Effector memory CD4-positive, alpha-beta T cell (primary cell): ENCODE results near the gene MAGI1.

Experiments
- DNase-seq, 3 donors: peaks; one replicate each; pipeline ENCODE4 v3.0.0-alpha.2; 2020
- H3K27ac ChIP-seq: 2 replicates; pipeline ENCODE4 v1.7.0; 2013; ENCODE audit warnings: mild to moderate bottlenecking, low read length, moderate library complexity; ENCODE audit not compliant: insufficient read depth, poor library complexity, severe bottlenecking
- H3K27me3 ChIP-seq: replicated peaks from 2 replicates; pipeline ENCODE4 v1.7.0; 2013; ENCODE audit warnings: mild to moderate bottlenecking, low read length; ENCODE audit not compliant: insufficient read depth, control insufficient read depth, poor library complexity, severe bottlenecking
- H3K36me3 ChIP-seq: 2 replicates; pipeline ENCODE4 v1.7.0; 2013; ENCODE audit warnings: mild to moderate bottlenecking, low read length, moderate library complexity; ENCODE audit not compliant: control insufficient read depth, insufficient read depth
- H3K4me1 ChIP-seq: 2 replicates; pipeline ENCODE4 v1.7.0; 2013; ENCODE audit warnings: low read length, mild to moderate bottlenecking; ENCODE audit not compliant: control insufficient read depth, insufficient read depth, poor library complexity, severe bottlenecking
- H3K4me3 ChIP-seq: 2 replicates; pipeline ENCODE4 v1.7.0; 2013; ENCODE audit warnings: low read length, low read depth, mild to moderate bottlenecking; ENCODE audit not compliant: insufficient read depth, poor library complexity, severe bottlenecking
- H3K9me3 ChIP-seq: 2 replicates; pipeline ENCODE4 v1.7.0; 2013; ENCODE audit warnings: mild to moderate bottlenecking, low read length, moderate library complexity; ENCODE audit not compliant: control insufficient read depth

Gene MAGI1

GRCh38 chr3:65650247-65650646 is 388.5 kb downstream of the MAGI1 start:
- H3K27ac ChIP-seq = no peak overlapping the region
- H3K9me3 ChIP-seq = no peaks in the 10 kb centered on the region

GRCh38 chr3:65647369-65647768 is 391.3 kb downstream of the MAGI1 start:
- Histone ChIP-seq H3K4me1 (no peaks in the 10 kb centered on the region), H3K27ac (no peak overlapping the region), H3K4me3 (no peak overlapping the region), H3K9me3 (no peaks in the 10 kb centered on the region), H3K36me3 (no peaks in the 10 kb centered on the region), H3K27me3 (no peaks in the 10 kb centered on the region)
- DNase-seq = no peak

More at GRCh38 chr3:65650247-65650646, 388.5 kb downstream of the MAGI1 start:
- no peak overlapping the region for H3K4me3 ChIP-seq
- H3K36me3 ChIP-seq = no peaks in the 10 kb centered on the region
- no peak for DNase-seq
- H3K4me1 ChIP-seq = no peaks in the 10 kb centered on the region
- H3K27me3 ChIP-seq = no peaks in the 10 kb centered on the region

GRCh38 chr3:65642883-65643282 is 395.8 kb downstream of the MAGI1 start:
- Histone ChIP-seq H3K27me3 (no peaks in the 10 kb centered on the region), H3K9me3 (no peaks in the 10 kb centered on the region), H3K4me1 (no peaks in the 10 kb centered on the region), H3K4me3 (no peak overlapping the region), H3K27ac (no peak overlapping the region), H3K36me3 (no peaks in the 10 kb centered on the region)
- DNase-seq = no peak

- H3K27me3 ChIP-seq = no peaks in the 10 kb centered on the region
- no peaks in the 10 kb centered on the region for H3K4me1 ChIP-seq
- H3K4me3 ChIP-seq = no peak overlapping the region
- H3K9me3 ChIP-seq = no peaks in the 10 kb centered on the region
- no peak overlapping the region for H3K27ac ChIP-seq
- no peaks in the 10 kb centered on the region for H3K36me3 ChIP-seq
- no peak for DNase-seq
These were observed 396.9 kb downstream of the MAGI1 start for GRCh38 chr3:65641777-65642176.

GRCh38 chr3:65641045-65641444 is 397.7 kb downstream of the MAGI1 start:
- no peak overlapping the region for H3K4me3 ChIP-seq
- H3K27me3 ChIP-seq = no peaks in the 10 kb centered on the region
- H3K4me1 ChIP-seq = no peaks in the 10 kb centered on the region
- DNase-seq = no peak
- no peaks in the 10 kb centered on the region for H3K36me3 ChIP-seq
- no peaks in the 10 kb centered on the region for H3K9me3 ChIP-seq
- no peak overlapping the region for H3K27ac ChIP-seq

- H3K27ac ChIP-seq = no peak overlapping the region
These were observed 399.3 kb downstream of the MAGI1 start for GRCh38 chr3:65639444-65639843.

GRCh38 chr3:65638301-65638700 is 400.4 kb downstream of the MAGI1 start:
- no peak for DNase-seq
- Histone ChIP-seq H3K36me3 (no peaks in the 10 kb centered on the region), H3K27ac (no peak overlapping the region), H3K4me3 (no peak overlapping the region), H3K9me3 (no peaks in the 10 kb centered on the region), H3K4me1 (no peaks in the 10 kb centered on the region), H3K27me3 (no peaks in the 10 kb centered on the region)

More at GRCh38 chr3:65639444-65639843, 399.3 kb downstream of the MAGI1 start:
- Histone ChIP-seq H3K4me1 (no peaks in the 10 kb centered on the region), H3K4me3 (no peak overlapping the region), H3K9me3 (no peaks in the 10 kb centered on the region), H3K36me3 (no peaks in the 10 kb centered on the region), H3K27me3 (no peaks in the 10 kb centered on the region)
- no peak for DNase-seq

GRCh38 chr3:65636326-65636725 is 402.4 kb downstream of the MAGI1 start:
- no peaks in the 10 kb centered on the region for H3K4me1 ChIP-seq
- H3K9me3 ChIP-seq = no peaks in the 10 kb centered on the region
- no peak overlapping the region for H3K27ac ChIP-seq
- no peak overlapping the region for H3K4me3 ChIP-seq
- H3K27me3 ChIP-seq = no peaks in the 10 kb centered on the region
- no peaks in the 10 kb centered on the region for H3K36me3 ChIP-seq
- no peak for DNase-seq

GRCh38 chr3:65635657-65636056 is 403.1 kb downstream of the MAGI1 start:
- H3K4me1 ChIP-seq = no peaks in the 10 kb centered on the region
- no peaks in the 10 kb centered on the region for H3K36me3 ChIP-seq
- no peak overlapping the region for H3K4me3 ChIP-seq
- DNase-seq = no peak
- H3K27ac ChIP-seq = no peak overlapping the region
- H3K9me3 ChIP-seq = no peaks in the 10 kb centered on the region
- H3K27me3 ChIP-seq = no peaks in the 10 kb centered on the region

GRCh38 chr3:65633018-65633638 is 405.6 kb downstream of the MAGI1 start:
- Histone ChIP-seq H3K4me3 (no peak overlapping the region), H3K27ac (no peak overlapping the region), H3K36me3 (no peaks in the 10 kb centered on the region), H3K4me1 (no peaks in the 10 kb centered on the region), H3K27me3 (no peaks in the 10 kb centered on the region), H3K9me3 (no peaks in the 10 kb centered on the region)
- no peak for DNase-seq
